NCI-H446 (cell line): ENCODE data around the gene COL9A3.
"Not testable (repeated sequence)": the region's sequence is repeated elsewhere in the genome, so short reads cannot be mapped to it uniquely, and the experiment has no call there.

ENCODE experiments used
- DNase-seq, 2 experiments: peaks; one replicate each; lab custom pipeline; 2025; lab: John Stamatoyannopoulos, UW

Gene COL9A3

DNA sequence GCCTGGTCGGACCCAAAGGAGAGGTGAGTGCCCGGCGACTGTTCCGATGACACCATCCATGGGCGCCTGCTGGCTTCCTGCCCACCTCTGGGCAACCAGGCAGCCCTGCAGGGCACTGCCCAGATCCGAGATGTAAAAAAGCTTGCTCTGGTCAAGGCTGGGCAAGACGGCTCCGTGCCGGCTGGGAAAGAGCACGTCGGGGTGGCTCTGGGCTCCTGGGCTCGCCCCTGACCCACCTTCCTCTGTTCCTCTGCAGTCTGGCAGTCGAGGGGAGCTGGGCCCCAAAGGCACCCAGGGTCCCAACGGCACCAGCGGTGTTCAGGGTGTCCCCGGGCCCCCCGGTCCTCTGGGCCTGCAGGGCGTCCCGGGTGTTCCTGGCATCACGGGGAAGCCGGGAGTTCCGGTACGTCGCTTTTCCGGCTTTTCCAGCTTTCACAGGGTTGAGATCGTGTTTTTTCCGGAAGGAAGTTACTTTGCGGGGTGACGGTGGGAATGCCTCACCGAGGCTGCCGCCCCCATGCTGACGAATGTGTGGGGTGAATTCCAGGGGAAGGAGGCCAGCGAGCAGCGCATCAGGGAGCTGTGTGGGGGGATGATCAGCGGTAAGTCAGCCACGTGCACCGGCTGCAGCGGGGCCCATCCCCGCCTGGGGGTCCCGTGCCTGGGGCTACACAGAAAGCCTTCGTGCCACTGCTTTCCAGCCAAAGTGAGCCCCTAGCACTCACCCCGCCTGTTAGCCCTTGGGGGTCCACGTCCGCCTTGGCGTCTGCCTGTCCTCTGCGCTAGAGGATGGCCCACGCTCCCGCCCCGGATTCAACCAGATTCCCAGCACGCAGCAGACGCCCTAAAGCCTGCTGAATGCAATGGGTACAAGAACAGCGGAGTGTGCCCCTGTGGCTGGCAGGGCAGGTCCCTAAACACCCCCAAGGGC lies 19.3 kb downstream of the COL9A3 start:
- no peak for DNase-seq

DNA sequence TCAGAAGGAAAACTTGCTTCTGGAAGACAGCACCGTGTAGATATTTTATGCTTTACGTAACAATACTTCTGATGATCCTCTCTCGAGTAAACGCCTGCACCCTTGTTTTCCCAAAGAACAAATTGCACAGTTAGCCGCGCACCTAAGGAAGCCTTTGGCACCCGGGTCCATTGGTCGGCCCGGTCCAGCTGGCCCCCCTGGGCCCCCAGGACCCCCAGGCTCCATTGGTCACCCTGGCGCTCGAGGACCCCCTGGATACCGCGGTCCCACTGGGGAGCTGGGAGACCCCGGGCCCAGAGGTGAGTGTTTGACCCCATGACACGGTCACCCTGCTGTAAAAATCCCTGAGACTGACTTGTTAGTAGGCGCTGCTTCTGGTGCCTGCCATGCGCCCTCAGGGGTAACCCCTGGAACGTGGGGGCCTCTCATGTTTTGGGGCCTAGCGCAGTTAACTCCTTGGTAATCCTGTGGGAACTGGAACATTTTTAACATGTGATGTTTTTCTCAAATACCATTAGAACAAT lies 20.2 kb downstream of the COL9A3 start:
- no peak for DNase-seq

DNA sequence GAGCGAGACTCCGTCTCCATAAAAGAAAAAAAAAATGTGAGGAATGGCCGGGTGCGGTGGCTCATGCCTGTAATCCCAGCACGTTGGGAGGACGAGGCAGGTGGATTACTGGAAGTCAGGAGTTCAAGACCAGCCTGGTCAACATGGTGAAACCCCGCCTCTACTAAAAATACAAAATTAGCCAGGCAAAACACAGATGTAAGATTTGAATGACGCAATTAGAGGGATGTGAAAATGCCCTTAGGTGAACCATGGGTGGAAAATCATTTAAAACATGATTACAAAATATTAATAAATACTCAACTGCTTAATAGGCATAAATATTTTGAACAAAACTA lies 20.9 kb downstream of the COL9A3 start:
- DNase-seq = no peak

DNA sequence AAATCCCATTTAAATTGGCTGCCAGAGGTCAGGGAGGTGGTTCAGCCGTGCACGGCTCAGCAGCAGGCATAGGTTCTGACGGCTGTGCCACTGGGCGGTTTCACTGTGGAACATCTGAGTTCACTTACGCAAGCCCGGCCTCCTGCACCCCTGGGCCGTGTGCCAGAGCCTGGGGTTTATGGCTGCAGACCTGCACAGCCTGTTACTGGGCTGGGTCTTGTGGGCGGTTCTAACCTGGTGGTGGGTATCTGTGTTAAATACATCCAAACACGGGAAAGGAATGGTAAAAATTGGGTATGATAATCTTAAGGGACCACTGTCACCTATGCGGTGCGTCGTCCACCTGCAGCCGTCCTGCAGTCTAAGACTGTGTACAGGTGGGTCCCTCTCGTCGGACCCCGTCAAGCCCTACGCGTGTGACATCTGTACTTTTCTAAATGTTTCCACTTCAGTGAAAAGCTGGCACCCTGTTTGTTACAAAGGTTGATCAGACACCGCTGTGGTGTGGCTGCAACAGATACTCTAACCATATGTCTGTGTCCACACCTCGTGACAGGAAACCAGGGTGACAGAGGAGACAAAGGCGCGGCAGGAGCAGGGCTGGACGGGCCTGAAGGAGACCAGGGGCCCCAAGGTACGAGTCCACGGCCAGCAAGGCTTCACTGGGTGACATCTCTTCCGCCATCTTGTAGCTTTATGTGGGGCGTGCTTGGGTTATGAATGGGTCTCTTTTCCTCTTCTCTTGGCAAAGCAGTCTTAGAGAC lies 21.5 kb downstream of the COL9A3 start:
- peak in 1 of 2 experiments; percentile 35 for DNase-seq

DNA sequence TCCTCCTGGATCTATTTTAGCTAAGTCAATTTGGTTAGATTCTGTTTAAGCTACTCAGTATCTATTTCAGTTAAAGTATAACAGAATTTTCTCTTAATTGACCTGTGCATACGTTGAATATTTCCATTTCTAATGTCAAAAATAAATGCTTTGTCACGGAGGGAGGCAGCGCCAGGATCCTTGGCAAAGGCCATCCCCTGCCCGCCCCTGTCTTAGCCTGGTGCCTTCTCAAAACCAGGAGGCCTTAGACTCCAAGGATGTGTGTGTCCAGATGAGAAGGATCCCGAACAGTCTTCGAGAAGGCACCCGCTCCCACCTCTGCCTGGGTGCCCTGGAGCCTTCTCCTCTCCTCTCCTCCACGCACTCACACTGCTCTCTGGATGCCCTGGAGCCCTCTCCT lies 22.4 kb downstream of the COL9A3 start:
- no peak for DNase-seq

DNA sequence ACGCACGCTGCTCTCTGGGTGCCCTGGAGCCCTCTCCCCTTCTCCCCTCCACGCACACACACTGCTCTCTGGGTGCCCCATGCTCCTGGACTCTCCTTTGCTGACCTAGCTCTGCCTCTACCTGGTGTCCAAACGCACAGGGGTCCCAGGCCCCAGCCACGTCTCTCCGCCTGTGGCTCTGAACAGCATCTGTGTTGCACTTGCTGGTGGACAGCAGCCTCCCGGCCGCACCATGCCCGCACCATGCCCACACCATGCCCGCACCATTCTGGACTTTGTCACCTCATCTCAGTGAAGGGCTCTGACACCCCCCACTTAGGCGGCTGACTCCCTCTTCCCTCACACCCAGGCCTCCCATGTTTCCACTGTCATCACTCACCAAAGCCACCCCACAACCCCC lies 23.0 kb downstream of the COL9A3 start:
- no peak for DNase-seq

DNA sequence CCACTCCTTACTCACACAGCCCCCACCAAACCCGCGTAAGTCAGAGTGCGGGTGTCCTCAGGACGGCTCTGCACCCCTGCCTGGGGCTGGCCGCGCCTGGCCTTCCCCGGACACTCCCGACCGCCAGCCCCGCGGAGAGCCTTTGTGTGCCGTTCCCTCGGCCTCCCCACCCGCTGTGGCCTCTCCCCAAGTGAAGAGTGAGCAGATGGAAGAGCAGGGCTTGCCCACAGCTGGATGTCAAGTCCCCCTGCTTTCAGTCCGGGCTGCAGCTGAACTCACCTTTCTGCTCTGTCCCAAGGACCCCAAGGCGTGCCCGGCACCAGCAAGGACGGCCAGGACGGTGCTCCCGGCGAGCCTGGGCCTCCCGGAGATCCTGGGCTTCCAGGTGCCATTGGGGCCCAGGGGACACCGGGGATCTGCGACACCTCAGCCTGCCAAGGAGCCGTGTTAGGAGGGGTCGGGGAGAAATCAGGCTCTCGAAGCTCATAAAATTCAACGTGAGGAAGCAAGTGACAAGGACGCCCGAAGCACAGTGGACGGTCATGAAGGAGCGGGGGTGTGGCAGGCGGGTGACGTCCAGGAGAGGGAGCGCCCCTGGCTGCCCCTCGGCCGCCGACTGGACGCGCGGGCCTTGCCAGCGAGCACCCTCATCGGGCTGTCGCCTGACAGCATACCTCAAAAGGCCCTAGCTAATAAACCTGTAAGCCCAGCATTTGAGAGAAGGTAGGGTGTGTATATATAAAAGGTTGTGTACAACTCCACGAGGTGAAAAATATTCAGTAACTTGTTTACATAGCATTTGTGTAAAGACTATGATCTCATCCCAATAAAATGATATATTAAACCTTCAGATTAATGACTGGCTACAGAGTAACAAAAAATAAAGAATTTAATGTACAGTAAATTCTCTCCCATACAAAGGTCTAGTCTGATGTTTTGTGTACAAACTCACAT lies 23.7 kb downstream of the COL9A3 start:
- no peak for DNase-seq

DNA sequence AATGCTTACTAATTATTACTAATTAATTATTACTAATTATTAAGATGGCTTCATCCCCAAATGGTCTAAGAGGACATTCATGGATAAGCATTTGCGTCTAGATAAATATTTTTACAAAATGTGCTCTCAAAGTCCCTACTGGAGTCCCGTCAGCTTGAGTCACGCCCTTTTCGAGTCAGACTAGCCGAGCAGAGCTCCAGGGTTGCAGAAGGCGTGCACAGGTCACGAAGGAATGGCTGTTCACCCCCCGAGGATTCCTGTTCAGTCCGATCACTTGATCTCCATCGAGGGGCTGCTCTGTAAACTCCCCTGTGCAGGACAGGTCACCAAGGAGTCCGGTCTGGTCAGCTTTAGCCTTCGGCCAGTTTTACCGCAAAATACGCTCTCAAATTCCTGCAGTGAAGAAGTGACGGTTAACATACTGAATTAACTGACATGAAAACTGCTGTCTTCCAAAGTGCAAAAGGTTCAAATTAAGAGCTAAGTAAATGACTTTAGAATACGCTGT lies 24.9 kb downstream of the COL9A3 start:
- no peak for DNase-seq

DNA sequence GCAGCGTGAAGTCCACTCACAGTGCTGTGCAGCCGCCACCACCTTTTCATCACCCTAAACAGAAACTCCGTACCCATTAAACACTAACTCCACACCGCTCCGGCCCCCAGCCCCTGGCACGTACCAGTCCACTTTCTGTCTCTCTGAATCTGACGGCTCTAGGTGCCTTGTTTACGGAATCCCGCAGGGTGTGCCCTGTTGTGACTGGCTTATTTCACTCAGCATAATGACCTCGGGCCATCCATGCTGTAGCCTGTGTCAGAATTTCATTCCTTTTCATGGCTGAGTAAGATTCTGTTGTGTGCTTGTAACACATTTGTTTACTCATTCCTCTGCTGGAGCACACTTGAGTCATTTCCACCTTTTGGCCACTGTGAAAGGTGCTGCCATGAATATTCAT lies 26.8 kb downstream of the COL9A3 start:
- no peak for DNase-seq

DNA sequence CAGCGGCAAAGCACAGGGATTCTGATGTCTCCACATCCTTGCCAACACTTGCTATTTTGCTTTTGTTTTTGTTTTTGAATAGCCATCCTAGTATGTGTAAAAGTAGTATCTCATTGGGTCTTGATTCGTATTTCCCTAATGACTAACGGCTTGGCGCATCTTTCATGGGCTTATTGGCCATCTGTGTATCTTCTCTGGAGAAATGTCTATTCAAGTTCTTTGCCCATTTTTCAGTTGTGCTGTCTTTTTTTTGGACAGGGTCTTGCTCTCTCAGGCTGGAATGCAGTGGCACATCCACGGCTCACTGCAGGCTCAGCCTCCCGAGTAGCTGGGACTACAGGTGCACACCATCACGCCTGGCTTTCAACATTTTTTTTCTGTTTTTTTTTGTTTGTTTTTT lies 27.3 kb downstream of the COL9A3 start:
- DNase-seq = no peak

DNA sequence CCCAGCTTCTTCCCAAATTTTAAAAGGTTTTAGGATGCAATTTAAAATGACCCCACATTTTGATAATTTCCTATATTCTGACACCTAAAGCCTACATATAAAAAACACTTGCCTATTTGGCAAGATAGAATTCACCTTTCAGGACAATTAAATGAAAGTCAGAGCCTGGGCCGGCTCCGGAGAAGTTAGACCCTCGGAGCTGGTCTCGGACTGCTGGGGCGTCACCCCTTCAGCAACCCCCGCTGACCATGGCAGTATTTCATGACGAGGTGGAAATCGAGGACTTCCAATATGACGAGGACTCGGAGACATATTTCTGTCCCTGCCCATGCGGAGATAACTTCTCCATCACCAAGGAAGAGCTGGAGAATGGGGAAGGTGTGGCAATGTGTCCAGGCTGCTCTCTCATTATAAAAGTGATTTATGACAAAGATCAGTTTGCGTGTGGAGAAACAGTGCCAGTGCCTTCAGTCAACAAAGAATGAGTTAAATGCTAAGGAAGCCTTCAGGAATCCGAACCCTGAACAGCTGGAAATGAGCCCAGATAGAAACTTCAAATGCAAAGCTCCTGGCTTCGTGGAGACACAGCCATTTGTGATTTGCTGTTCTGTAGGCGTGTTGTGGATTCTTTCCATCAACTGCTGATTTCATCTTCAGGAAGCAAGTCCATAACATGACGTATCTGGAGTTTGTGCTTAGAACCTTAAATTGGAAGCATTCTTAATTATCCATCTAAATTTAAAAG lies 28.7 kb downstream of the COL9A3 start:
- DNase-seq = no peak

DNA sequence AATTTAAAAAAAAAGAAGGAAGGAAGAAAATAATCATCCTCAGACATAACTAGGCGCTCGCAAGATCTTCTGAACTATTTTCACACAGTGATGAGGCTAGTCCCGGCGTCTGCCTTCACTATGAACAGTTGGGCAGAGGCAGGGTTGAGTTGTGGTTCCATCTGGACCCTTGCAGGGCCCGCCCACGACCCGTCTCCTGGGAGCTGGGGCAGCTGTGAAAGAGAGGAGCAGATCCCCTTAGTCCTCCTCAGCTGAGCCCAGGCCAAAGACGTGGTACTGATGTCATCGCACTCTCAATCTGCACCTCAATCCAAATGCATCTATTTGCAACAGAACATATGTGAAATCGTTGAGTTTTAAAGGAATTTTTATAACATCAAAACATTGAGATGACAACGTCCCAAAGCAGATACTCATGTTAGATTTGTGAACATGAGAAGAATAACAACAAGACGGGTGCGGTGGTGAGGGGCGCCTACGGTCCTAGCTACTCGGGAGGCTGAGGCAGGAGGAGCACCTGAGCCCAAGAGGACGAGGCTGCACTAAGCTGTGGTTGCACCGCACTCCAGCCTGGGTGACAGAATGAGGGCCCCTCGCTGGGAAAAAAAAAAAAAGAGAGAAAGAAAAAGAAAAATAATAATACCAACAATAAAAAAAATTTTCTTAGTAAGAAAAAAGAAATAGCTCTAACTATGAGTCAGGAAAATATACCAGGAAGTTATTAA lies 29.5 kb downstream of the COL9A3 start:
- no peak for DNase-seq

DNA sequence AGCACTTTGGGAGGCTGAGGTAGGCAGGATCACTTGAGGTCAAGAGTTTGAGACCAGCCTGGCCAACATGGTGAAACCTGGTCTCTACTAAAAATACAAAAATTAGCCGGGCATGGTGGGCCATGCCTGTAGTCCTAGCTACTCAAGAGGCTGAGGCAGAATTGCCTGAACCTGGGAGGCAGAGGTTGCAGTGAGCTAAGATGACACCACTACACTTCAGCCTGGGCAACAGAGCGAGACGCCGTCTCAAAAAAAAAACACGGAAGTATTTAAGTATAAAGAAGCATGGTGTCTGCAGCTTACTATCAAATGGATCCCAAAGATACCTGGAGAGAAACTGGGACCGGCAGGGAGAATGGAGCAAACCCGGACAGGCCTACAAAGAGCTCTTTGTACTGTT lies 32.1 kb downstream of the COL9A3 start:
- DNase-seq = not testable (repeated sequence)

DNA sequence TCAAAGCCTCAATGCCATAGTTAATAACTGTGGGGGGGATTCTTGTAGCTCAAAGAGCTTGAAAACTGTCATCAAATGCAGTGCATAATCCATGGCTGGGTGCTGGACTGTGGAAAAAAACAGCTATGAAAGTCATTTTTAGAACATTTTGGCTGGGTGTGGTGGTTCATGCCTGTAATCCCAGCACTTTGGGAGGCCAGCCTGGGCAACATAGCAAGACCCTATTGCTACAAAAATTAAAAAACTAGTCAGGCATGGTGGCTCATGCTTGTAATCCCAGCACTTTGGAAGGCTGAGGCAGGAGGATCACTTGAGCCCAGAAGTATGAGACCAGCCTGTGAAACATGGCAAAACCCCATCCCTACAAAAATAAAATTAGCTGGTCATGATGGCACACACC lies 32.6 kb downstream of the COL9A3 start:
- no peak for DNase-seq

DNA sequence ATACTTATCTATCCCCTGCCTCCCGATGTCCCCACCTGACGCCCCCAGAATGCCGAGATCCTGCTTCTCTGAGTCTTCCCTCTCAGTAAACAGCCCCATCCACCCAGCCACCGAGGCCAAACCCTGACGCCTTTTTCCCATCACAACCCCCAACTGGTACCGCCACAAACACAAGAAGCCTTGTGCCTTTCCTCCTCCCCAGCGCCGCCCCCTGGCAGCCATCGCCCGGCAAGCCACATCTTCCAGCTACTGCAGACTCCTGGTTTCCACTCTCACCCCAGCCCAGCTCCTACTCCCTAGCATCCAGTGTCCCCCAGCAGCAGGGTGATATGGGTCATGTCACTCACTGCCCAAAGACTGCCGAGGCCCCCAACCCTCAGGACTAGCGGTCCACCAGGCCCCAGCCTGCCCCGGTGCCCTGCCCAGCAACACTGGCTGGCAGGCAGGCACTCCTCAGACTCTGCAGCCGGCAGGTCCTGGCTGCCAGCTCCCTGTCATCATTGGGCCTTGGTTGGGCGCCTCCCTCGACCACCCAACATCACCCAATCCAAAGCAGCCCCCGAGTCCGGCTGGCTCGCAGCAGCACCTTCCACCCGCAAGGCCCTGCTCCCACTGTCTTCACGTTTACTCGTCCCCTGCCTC lies 33.6 kb downstream of the COL9A3 start:
- DNase-seq = no peak

DNA sequence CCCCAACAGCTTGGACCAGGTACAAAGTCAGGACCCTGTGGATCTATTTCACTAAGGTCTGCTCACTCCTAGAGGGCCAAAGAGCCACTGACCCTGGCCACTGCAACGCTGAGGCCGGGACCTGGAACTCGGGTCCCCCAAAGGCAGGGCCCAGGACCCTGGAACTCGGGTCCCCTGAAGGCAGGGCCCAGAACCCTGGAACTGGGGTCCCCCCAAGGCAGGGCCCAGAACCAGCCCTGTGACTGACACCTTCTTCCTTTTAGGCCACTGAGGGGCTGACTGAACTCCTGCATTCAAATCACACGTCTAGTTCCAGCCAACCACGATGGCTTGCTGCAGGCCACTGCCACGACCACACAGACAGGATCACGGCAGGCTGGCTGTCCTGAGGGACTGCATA lies 35.3 kb downstream of the COL9A3 start:
- no peak for DNase-seq

DNA sequence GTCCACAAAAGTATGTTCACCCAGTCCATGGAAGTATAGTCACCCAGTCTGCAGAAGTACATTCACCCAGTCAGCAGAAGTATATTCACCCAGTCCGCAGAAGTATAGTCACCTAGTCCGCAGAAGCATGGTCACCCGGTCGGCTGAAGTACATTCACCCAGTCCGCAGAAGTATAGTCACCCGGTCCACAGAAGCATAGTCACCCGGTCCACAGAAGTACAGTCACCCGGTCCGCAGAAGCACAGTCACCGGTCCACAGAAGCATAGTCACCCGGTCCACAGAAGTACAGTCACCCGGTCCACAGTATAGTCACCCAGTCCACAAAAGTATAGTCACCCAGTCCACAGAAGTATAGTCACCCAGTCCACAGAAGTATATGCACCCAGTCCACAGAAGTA lies 36.0 kb downstream of the COL9A3 start:
- DNase-seq = no peak

DNA sequence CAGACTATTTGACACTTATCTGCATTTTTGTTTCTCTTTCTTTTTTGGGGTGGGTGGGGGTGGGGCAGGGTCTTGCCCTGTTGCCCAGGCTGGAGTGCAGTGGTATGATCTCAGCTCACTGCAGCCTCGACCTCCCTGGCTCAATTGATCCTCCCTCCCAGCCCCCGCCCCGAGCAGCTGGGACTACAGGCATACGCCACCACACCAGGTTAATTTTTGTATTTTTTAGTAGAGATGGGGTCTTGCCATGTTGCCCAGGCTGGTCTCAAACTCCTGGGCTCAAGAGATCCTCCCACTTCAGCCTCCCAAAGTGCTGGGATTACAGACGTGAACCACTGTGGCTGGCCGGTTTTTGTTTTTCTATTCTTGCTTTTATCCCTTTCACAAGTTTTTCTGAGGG lies 36.5 kb downstream of the COL9A3 start:
- DNase-seq = not testable (repeated sequence)

DNA sequence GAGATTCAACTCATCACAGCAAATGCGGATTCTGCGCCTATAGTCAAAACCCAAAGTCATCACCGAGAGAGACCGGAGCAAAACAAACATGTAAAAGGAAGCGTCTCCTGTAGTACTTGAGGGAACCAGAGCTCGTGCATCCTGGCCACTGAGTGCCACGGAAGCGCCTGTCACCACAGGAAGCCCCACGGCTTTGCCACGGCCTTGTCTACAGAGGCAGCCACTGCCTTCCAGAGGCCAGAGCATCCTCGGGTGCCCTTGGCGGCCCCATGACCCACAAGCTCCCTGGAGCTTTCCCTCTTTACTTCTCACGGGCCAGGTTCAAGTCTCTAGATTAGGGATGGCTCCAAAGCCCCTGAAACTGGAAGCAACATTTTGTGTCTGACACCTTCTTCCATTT lies 37.3 kb downstream of the COL9A3 start:
- DNase-seq = no peak

DNA sequence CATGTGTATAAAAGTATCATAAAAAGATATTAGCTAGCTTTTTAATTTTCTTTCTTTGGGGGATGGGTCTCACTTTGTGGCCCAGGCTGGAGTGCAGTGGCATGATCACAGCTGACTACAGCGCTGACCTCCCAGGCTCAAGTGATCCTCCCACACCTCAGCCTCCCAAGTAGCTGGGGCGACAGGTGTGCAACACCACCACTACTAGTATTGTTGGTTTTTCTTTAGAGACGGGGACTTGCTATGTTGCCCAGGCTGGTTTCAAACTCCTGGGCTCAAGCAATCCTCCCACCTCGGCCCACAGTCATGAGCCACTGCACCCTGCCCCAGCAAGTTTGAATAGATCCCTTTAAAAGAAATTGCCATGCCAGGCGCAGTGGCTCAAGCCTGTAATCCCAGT lies 38.3 kb downstream of the COL9A3 start:
- no peak for DNase-seq
